Stimulated activated effector memory CD8-positive, alpha-beta T cell treated with anti-CD3 and anti-CD28 coated beads, Interleukin-12 subunit alpha, Interleukin-12 subunit beta, amount 100 ng/mL, for 72 hours (primary cell): ENCODE measurements around the gene PCDHB8.
"Not testable (repeated sequence)": the region's sequence is repeated elsewhere in the genome, so short reads cannot be mapped to it uniquely, and the experiment has no call there.

ENCODE experiments used
- ATAC-seq: fragments of 150-1000 bp; cut with Tn5 transposase; 2 replicates; pipeline ENCODE4 v1.10.0; 2021
- DNase-seq, 2 donors: peaks; one replicate each; pipeline ENCODE4 v3.0.0; 2021 to 2022; ENCODE audit warnings: low spot score in 2 of 2
- H3K27ac Mint-ChIP-seq: one replicate; pipeline ENCODE4 v1.8.0; 2022; ENCODE audit warnings: mild to moderate bottlenecking, mixed read lengths
- H3K36me3 Mint-ChIP-seq: one replicate; pipeline ENCODE4 v1.8.0; 2022; ENCODE audit warnings: mild to moderate bottlenecking, mixed read lengths
- H3K4me1 Mint-ChIP-seq: one replicate; pipeline ENCODE4 v1.8.0; 2022; ENCODE audit warnings: mixed read lengths
- H3K4me3 Mint-ChIP-seq: one replicate; pipeline ENCODE4 v1.8.0; 2022; ENCODE audit warnings: mild to moderate bottlenecking, mixed read lengths
- H3K9me3 Mint-ChIP-seq: one replicate; pipeline ENCODE4 v1.8.0; 2022; ENCODE audit warnings: mixed read lengths

Gene PCDHB8

GRCh38 chr5:141201126-141201525 is 23.5 kb downstream of the PCDHB8 start:
- not testable (repeated sequence) for DNase-seq, H3K4me3 Mint-ChIP-seq, H3K36me3 Mint-ChIP-seq, ATAC-seq, H3K27ac Mint-ChIP-seq, H3K4me1 Mint-ChIP-seq
- H3K9me3 Mint-ChIP-seq, result peaks cover 11% of the 10 kb centered on the region

- H3K27ac Mint-ChIP-seq, H3K9me3 Mint-ChIP-seq, DNase-seq, ATAC-seq, H3K4me3 Mint-ChIP-seq, H3K4me1 Mint-ChIP-seq, H3K36me3 Mint-ChIP-seq: not testable (repeated sequence)
Measured at GRCh38 chr5:141201646-141202045, 24.1 kb downstream of the PCDHB8 start.

GRCh38 chr5:141208478-141208877 is 30.9 kb downstream of the PCDHB8 start, which contains the start of gene PCDHB12:
Gene PCDHB12, plus strand, starts transcription at chr5:141208719. Its CDS starts 189 bp downstream, at chr5:141208908.
- H3K9me3 Mint-ChIP-seq, result no peaks in the 10 kb centered on the region
- no peak for ATAC-seq
- no peaks in the 10 kb centered on the region for H3K36me3 Mint-ChIP-seq
- no peak within 1 kb of the TSS for H3K27ac Mint-ChIP-seq
- H3K4me3 Mint-ChIP-seq, result no peak within 1 kb of the TSS
- DNase-seq, result no peak
- H3K4me1 Mint-ChIP-seq, result no peaks in the 10 kb centered on the region

GRCh38 chr5:141210281-141210680 is 32.7 kb downstream of the PCDHB8 start:
- not testable (repeated sequence) for H3K4me1 Mint-ChIP-seq, H3K4me3 Mint-ChIP-seq, H3K9me3 Mint-ChIP-seq, ATAC-seq, H3K36me3 Mint-ChIP-seq, DNase-seq, H3K27ac Mint-ChIP-seq

- not testable (repeated sequence) for H3K4me1 Mint-ChIP-seq, DNase-seq, H3K9me3 Mint-ChIP-seq, H3K27ac Mint-ChIP-seq, H3K4me3 Mint-ChIP-seq, H3K36me3 Mint-ChIP-seq, ATAC-seq
Measured at GRCh38 chr5:141210849-141211248, 33.3 kb downstream of the PCDHB8 start.

- not testable (repeated sequence) for H3K4me1 Mint-ChIP-seq, H3K9me3 Mint-ChIP-seq, H3K27ac Mint-ChIP-seq, H3K4me3 Mint-ChIP-seq, DNase-seq, H3K36me3 Mint-ChIP-seq, ATAC-seq
Measured at GRCh38 chr5:141213656-141214339, 36.2 kb downstream of the PCDHB8 start, which contains the start of gene PCDHB13. Gene PCDHB13, plus strand, starts transcription at chr5:141213919. Its CDS starts 205 bp downstream, at chr5:141214124.

GRCh38 chr5:141214583-141214982 is 37.0 kb downstream of the PCDHB8 start:
- not testable (repeated sequence) for H3K36me3 Mint-ChIP-seq, DNase-seq, H3K9me3 Mint-ChIP-seq, H3K27ac Mint-ChIP-seq, H3K4me3 Mint-ChIP-seq, ATAC-seq, H3K4me1 Mint-ChIP-seq

GRCh38 chr5:141215504-141215903 is 37.9 kb downstream of the PCDHB8 start:
- H3K4me1 Mint-ChIP-seq, H3K4me3 Mint-ChIP-seq, H3K9me3 Mint-ChIP-seq, H3K36me3 Mint-ChIP-seq, DNase-seq, H3K27ac Mint-ChIP-seq, ATAC-seq: not testable (repeated sequence)

- not testable (repeated sequence) for H3K27ac Mint-ChIP-seq, ATAC-seq, DNase-seq, H3K9me3 Mint-ChIP-seq, H3K4me1 Mint-ChIP-seq, H3K4me3 Mint-ChIP-seq, H3K36me3 Mint-ChIP-seq
Measured at GRCh38 chr5:141216035-141216434, 38.4 kb downstream of the PCDHB8 start.

- DNase-seq (no peak), ATAC-seq (no peak)
- Mint-ChIP-seq H3K4me3 (no peak within 1 kb of the TSS), H3K36me3 (no peaks in the 10 kb centered on the region), H3K9me3 (peaks cover 2% of the 10 kb centered on the region), H3K4me1 (no peaks in the 10 kb centered on the region), H3K27ac (no peak within 1 kb of the TSS)
Measured at GRCh38 chr5:141223112-141223783, 45.7 kb downstream of the PCDHB8 start, which contains the start of gene PCDHB14. Gene PCDHB14, plus strand, starts transcription at chr5:141223343. Its CDS starts 163 bp downstream, at chr5:141223506.

GRCh38 chr5:141224844-141225243 is 47.3 kb downstream of the PCDHB8 start:
- H3K4me3 Mint-ChIP-seq, H3K27ac Mint-ChIP-seq, ATAC-seq, H3K4me1 Mint-ChIP-seq, H3K9me3 Mint-ChIP-seq, DNase-seq, H3K36me3 Mint-ChIP-seq: not testable (repeated sequence)

GRCh38 chr5:141225421-141225820 is 47.8 kb downstream of the PCDHB8 start:
- DNase-seq, H3K9me3 Mint-ChIP-seq, H3K27ac Mint-ChIP-seq, ATAC-seq, H3K4me3 Mint-ChIP-seq, H3K4me1 Mint-ChIP-seq, H3K36me3 Mint-ChIP-seq: not testable (repeated sequence)
